A549 (cell line): ENCODE measurements around the gene CDH2.

Experiments used
- CTCF ChIP-seq: fragments of >200 bp; sonication (Bioruptor Twin); formaldehyde crosslinking; IDR thresholded peaks from 3 replicates; pipeline ENCODE4 v1.5.1; 2016
- ESRRA ChIP-seq: fragments of 150-350 bp; IDR thresholded peaks from 2 replicates; pipeline ENCODE4 v1.6.1; 2014; ENCODE audit warnings: mild to moderate bottlenecking, low read length, borderline replicate concordance
- POLR2A ChIP-seq: IDR thresholded peaks from 2 replicates; pipeline ENCODE4 v1.6.1; 2012; ENCODE audit warnings: mild to moderate bottlenecking, low read length
- POLR2AphosphoS2 ChIP-seq: conservative IDR thresholded peaks from 2 replicates; pipeline ENCODE4 v1.6.1; 2012; ENCODE audit warnings: low read length, improper control_type of control experiment, inconsistent platforms
- TF ChIP-seq, protein P1 (sequence below): IDR thresholded peaks from 2 replicates; pipeline ENCODE4 v1.6.1; 2012
- TF ChIP-seq, protein P2 (sequence below): fragments of 250-450 bp; sonication (Bioruptor Pico); IDR thresholded peaks from 2 replicates; pipeline ENCODE4 v1.5.0; 2021; ENCODE audit warnings: mild to moderate bottlenecking, moderate library complexity, borderline replicate concordance

DNA sequence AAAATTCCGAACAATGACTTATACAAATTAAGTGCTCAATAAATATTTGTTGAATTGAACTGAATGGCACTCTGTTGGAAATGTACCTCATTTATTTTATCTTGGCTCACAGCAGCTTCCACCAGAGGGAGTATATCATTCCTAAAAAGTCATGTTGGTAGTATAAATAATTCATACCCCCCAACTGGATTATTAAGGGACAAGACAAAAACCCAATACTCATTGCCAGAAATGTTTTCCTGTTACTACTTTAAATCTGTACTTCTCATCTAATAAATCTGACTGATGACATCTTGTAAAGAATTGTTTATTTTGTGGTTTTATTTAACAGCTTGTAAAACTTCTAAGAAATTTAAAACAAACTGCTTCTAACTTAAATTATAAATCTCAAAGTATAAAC, 163.9 kb downstream of the CDH2 start:
- peak; percentile 48; the same call in 2 of the 3 replicates for TF ChIP-seq CTCF
- TF ChIP-seq POLR2A: no peak
- TF ChIP-seq, protein P1, sequence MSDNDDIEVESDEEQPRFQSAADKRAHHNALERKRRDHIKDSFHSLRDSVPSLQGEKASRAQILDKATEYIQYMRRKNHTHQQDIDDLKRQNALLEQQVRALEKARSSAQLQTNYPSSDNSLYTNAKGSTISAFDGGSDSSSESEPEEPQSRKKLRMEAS: no peak
- no peak for TF ChIP-seq POLR2AphosphoS2
- no peak for TF ChIP-seq ESRRA
- TF ChIP-seq, protein P2, sequence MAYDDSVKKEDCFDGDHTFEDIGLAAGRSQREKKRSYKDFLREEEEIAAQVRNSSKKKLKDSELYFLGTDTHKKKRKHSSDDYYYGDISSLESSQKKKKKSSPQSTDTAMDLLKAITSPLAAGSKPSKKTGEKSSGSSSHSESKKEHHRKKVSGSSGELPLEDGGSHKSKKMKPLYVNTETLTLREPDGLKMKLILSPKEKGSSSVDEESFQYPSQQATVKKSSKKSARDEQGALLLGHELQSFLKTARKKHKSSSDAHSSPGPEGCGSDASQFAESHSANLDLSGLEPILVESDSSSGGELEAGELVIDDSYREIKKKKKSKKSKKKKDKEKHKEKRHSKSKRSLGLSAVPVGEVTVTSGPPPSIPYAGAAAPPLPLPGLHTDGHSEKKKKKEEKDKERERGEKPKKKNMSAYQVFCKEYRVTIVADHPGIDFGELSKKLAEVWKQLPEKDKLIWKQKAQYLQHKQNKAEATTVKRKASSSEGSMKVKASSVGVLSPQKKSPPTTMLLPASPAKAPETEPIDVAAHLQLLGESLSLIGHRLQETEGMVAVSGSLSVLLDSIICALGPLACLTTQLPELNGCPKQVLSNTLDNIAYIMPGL: no peak
